ENCODE measurements around the gene PTEN.
"Not testable (repeated sequence)": the region's sequence is repeated elsewhere in the genome, so short reads cannot be mapped to it uniquely, and the experiment has no call there.

GRCh38 chr10:87846711-87847110 is 16.7 kb upstream of the PTEN start:
- TF ChIP-seq, protein P1, sequence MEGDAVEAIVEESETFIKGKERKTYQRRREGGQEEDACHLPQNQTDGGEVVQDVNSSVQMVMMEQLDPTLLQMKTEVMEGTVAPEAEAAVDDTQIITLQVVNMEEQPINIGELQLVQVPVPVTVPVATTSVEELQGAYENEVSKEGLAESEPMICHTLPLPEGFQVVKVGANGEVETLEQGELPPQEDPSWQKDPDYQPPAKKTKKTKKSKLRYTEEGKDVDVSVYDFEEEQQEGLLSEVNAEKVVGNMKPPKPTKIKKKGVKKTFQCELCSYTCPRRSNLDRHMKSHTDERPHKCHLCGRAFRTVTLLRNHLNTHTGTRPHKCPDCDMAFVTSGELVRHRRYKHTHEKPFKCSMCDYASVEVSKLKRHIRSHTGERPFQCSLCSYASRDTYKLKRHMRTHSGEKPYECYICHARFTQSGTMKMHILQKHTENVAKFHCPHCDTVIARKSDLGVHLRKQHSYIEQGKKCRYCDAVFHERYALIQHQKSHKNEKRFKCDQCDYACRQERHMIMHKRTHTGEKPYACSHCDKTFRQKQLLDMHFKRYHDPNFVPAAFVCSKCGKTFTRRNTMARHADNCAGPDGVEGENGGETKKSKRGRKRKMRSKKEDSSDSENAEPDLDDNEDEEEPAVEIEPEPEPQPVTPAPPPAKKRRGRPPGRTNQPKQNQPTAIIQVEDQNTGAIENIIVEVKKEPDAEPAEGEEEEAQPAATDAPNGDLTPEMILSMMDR (IDR thresholded peaks at IDR 0.05; ENCODE audit: low read depth, low read length) = not testable (repeated sequence)
- not testable (repeated sequence) for TF ChIP-seq EZH2phosphoT487 (IDR thresholded peaks at IDR 0.05; ENCODE audit: low read depth)
